Activated CD8-positive, alpha-beta memory T cell treated with anti-CD3 and anti-CD28 coated beads for 24 hours (primary cell): ENCODE measurements around the gene PRRC2C.
"Not testable (repeated sequence)": the region's sequence is repeated elsewhere in the genome, so short reads cannot be mapped to it uniquely, and the experiment has no call there.

ENCODE experiments used
- DNase-seq: peaks from one replicate; pipeline ENCODE4 v3.0.0-alpha.2; 2020

Gene PRRC2C

DNA sequence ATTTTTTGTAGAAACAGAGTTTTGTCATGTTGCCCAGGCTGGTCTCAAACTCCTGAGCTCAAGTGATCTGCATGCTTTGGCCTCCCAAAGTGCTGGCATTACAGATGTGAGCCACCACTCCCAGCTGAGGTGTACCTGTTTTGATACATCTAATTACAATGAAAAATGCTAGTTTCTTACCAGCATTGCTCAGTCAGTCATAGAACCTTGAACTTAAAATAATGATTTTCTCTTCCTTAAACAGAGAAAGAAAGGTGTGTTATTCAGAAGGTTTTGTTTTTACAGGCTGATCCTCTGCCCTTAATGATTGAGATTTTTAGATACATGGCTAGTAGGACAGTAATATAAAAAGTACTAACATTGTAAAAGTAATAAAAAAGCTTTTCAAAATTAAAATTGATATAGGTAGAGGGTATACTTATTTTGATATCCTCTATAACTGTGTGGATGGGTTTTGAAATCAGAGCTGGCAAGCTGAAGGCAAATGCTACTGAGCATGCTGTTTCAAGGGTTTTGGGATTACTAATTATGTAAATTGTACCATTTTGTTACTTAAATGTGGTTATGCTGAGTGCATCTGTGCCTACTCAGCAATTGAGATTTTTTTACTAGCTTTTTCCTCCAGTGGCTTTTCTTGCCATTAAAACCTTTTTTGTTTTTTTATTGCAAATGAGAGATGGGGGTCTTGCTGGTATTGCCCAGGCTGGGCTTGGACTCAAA is 16.1 kb downstream of the PRRC2C start:
- no peak for DNase-seq

DNA sequence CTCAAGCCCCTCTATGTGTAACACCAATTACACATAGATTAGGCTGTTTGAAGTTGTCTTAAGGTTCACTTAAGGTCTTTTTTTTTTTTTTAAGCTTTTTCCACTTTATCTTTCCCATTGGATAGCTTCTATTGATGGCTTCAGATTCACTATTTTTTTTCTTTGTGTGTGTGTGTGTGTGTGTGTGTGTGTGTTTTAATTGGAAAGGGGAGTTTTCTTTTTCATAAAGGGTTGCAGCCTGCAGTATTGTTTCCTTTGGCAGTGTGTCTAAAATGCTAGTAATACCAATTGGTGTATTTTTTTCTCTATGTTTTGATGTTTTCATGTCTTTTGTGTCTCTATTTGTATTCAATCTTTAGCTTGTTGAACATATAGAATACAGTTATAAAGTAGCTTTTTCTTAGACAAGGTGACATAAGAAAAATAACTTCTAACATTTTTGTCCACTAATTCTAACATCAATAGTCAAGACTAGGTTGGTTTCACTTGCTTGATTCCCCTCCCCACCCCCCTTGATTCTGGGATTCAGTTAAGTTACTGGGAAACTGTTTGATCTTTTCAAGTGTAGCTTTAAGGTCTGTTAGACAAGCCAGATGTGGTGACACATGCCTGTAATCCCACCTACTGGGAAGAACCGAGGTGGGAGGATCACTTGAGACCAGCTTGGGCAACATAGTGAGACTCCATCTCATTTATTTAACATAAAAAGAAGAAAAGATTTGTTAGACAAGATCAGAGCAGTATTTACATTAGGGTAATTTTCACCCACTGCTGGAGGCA is 21.4 kb downstream of the PRRC2C start:
- DNase-seq, result no peak

DNA sequence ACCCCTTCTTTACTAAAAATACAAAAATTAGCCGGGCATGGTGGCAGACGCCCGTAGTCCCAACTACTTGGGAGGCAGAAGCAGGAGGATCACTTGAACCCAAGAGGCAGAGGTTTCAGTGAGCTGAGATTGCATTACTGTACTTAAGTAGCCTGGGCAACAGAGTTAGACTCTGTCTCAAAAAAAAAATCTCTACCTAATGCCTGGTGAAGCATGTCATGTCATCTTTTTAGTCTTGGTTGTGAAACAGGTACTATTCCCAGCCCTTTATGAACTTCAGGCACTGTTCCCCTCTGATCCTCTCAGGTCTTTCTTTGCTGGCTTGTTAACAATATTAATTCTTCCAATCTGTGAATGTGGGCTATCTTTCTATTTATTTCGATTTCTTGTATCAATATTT is 22.1 kb downstream of the PRRC2C start:
- no peak for DNase-seq

DNA sequence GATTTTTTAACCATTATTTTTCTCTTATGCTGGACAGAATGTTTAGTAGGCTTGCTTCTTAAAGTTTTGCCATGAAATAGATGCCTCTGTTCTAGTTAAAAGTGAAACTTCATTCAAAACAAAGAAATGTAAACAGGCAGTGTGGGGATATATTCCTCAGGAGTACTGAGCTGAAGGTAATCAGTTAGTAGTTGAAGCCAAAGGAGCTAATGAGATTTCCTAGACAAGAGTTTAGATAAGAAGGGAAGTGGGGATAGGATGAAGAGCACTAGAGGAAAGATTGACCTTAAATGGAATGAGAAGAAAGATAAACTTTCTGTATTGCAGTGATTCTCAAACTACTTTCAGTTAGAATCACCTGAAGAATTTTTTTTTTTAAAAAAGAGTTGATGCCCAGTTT is 23.9 kb downstream of the PRRC2C start:
- DNase-seq, result no peak

DNA sequence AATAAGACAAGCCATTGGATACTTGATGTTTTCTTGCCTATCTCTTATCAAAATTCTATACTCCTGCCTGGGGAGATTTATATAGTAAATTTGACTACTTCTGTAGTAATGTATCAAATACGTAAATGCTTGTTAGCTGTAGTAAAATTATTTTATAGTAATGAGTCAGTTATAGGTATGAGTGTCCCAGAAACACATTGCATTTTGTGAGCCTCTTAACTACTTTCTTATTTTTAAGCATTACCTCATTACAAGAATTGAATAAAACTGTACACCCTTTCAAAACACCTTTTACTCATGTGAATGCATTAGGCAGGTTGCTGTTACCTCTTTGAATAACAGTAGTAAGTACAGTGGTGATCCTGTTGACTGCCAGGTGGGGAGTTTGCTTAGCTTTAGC is 28.4 kb downstream of the PRRC2C start:
- DNase-seq, result no peak

DNA sequence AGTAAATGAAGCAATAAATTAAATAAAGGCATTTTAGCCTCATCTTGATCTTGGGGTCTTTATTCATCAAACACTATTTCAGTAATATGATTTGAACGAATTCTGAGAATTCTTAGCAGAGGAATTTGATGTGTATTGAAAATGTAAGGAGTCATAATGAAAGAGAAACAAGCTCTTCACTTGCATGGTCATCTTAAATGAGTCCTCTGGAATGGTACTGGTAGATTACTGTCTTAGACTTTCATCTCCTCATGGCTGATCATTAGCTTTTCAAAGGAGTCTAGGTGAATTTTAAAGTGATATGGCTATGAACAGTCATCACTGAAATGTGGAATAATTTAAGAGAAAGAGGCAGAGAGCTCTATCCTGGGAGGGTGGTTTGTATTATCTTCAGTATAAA is 30.0 kb downstream of the PRRC2C start:
- no peak for DNase-seq

DNA sequence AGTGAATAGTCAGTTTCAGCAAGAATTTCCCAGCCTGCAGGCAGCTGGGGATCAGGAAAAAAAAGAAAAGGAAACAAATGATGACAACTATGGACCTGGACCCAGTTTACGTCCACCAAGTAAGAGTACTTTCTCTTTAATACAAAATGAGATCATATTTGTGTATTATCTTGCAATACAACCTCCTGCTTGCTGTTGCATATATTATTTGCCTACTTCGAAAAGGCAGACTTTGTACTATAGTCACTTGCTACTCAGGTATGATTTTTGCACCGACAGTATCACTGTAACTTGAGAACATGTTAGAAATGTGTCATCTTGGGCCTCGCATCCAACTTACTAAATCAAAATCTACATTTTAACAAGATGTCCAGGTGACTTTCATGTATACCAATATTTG is 30.4 kb downstream of the PRRC2C start:
- DNase-seq, result no peak

DNA sequence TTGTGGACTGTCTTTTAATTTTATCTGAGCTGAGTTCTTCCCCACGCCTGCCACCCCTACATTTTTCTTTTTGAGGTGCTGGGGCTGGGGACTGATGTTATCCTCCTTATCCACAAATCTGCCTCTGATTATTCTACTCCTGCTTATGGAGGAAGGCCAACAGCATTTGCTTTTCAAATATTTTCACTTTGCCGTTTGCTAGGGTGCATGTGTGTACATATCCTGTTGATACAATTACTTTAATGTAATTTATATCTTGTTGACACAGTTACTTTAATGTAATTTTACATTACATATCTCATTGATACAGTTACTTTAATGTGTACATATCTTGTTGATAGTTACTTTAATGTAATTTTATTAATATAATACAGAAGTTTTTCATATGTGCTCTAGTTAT is 36.2 kb downstream of the PRRC2C start:
- DNase-seq, result no peak

DNA sequence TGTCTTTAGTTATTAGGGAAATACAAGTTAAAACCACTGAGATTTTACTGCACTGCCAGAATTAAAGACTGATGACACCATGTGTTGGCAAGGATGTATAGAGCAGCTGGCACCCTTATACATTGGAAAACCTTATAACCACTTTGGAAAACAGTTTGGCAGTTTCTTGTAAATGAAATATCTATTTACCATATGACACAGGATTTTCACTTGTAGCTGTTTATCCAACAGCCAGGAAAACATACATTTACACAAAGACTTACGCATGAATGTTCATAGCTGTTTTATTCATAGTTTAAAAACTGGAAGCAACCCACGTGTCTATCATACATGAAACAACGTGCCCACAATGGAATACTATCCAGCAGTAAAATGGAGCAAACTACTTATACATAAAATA is 45.3 kb downstream of the PRRC2C start:
- no peak for DNase-seq

DNA sequence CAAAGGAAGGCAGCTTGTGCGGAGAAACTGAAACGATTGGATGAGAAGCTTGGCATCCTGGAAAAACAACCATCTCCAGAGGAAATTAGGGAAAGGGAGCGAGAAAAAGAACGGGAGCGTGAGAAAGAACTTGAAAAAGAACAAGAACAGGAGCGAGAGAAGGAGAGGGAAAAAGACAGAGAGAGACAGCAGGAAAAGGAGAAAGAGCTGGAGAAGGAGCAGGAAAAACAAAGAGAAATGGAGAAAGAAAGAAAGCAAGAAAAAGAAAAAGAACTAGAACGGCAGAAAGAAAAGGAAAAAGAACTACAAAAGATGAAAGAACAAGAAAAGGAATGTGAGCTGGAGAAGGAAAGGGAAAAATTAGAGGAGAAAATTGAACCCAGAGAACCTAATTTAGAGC is 47.2 kb downstream of the PRRC2C start:
- DNase-seq, result no peak

DNA sequence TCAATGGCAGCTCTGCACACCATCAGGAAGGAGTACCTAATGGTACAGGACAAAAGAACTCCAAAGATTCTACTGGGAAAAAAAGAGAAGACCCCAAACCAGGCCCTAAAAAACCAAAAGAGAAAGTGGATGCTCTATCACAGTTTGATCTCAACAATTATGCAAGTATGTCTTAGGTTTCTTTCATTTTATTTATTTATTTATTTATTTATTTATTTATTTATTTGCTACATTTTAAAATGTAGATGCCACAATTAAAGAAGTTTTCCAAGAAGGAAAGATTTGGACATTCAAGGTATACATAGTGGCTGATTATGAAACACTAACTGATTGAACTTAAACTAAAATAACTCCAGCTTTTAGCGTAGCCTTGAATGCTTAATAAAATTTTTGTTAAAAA is 60.2 kb downstream of the PRRC2C start:
- no peak for DNase-seq

DNA sequence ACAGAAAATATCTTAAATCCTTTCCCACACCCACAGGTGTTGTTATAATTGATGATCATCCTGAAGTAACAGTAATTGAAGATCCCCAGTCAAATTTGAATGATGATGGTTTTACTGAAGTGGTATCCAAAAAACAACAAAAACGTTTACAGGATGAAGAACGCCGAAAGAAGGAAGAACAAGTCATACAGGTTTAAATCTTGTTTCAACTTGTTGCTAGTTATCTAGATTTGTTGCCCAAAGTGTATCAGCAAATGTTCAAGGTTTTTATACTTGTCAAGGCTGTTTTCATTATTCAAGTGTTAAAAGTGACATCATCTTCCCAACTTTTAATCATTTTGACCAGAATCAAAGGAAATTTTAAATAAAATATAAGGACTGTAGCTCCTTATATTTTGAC is 64.7 kb downstream of the PRRC2C start:
- no peak for DNase-seq

DNA sequence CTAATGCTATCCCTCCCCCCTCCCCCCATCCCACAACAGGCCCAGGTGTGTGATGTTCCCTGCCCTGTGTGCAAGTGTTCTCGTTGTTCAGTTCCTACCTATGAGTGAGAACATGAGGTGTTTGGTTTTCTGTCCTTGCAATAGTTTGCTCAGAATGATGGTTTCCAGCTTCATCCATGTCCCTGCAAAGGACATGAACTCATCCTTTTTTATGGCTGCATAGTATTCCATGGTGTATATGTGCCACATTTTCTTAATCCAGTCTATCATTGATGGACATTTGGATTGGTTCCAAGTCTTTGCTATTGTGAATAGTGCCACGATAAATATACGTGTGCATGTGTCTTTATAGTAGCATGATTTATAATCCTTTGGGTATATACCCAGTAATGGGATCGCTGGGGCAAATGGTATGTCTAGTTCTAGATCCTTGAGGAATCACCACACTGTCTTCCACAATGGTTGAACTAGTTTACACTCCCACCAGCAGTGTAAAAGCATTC is 65.3 kb downstream of the PRRC2C start:
- not testable (repeated sequence) for DNase-seq

DNA sequence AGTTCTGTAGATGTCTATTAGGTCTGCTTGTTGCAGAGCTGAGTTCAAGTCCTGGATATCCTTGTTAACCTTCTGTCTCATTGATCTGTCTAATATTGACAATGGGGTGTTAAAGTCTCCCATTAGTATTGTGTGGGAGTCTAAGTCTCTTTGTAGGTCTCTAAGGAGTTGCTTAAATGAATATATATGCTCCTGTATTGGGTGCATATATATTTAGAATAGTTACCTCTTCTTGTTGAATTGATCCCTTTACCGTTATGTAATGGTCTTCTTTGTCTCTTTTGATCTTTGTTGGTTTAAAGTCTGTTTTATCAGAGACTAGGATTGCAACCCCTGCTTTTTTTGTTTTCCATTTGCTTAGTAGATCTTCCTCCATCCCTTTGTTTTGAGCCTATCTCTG is 68.6 kb downstream of the PRRC2C start:
- DNase-seq, result not testable (repeated sequence)

DNA sequence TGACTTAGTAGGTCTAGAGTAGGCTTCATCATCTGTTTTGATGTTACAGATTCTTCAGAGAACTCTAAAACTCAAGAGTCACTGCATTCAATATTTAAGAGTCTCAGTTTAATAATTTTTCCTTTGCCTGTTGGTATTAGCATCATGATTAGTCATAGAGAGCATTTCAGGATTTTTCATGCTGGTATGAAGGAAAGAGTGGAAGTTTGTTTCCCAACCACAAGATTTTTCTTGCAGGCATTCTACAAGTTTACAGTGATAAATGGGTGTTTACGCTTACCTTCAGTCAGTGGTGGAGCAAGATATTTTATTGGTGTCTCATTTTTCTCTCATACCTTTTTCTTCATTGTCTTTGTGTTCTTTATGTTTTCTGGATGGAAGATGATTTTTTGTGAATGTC is 78.3 kb downstream of the PRRC2C start:
- no peak for DNase-seq

DNA sequence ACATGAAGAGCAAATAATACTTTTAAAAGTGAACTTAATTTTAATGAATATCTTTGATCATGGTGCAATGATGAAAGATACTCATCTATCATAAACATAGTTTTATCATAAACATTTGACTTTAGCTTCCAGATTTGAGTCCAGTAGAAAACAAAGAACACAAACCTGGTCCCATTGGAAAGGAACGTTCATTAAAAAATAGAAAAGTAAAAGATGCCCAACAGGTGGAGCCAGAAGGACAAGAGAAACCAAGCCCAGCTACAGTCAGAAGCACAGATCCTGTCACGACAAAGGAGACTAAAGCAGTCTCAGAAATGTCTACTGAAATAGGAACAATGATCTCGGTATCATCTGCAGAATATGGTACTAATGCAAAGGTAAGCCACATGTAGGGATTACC is 81.1 kb downstream of the PRRC2C start:
- no peak for DNase-seq

DNA sequence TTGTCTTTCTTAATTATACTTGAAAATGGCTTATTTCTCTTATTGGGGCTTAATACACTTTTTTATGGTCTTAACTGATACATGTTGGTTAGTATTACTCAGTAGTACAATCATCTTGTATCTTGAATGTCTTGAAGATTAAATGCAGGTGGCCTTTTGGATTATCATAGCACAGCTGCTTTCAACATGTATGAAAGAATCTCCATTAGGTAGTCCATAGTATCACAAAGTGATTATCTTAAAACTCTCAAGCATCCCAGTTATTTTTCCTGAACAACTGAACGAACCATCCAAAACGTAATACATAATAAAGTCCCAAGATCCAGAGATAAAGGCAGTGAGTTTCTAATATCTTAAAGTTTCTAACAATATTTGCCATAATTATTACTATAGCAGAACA is 85.0 kb downstream of the PRRC2C start:
- no peak for DNase-seq

DNA sequence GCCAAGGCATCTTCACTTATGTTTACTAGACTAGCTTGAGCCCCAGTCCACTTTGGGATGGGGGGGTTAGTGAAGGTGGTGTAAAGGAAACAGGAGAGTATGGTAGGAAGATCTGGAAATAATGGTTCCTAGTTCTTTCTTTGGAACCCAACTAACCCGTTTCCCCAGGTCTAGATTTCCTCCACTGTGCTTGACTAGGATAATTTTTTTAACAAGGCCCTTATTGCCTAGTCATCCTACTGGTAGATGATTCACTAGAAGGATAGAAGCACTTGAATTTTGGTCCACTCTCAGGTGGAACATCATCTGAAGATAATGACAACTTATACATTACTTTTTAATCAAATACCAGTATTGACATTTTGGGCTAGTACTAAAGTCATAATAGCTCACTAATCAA is 90.8 kb downstream of the PRRC2C start:
- no peak for DNase-seq

DNA sequence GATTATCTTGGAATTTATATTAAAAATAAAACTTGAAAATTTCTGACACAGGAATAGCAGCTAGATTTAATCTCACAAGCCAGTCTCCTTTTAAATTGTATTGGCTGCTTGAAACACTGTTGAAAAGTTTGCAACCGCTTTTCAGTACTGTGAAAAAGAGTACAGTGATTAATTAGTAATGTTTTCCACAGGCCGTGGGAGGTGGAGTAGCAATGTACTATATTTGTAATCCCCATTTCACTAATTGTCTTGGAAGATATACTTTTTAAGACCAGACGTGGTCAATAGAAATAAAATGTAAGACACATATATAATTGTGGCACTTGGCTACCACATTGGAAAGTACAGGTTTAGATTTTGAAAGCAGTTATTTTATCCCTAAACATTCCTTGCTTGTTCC is 95.9 kb downstream of the PRRC2C start:
- no peak for DNase-seq

DNA sequence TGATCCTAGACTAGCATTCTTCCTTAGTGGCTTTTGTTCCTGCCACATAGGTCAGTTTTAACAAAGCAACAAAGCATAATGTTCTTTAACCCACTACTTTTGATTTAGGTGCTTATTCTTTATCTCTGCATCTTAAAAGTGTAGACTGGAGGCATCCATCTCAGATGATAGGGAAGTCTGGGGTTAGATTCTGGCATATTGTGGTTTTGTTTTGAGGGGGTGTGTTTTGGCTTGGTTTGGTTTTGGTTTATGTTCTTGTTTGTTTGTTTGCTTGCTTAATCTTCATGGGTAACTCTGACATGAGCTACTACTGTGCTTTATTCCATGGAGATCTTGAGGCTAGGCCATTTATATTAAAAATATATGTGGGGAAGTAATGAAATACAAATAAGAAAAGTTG is 96.4 kb downstream of the PRRC2C start:
- DNase-seq, result no peak

DNA sequence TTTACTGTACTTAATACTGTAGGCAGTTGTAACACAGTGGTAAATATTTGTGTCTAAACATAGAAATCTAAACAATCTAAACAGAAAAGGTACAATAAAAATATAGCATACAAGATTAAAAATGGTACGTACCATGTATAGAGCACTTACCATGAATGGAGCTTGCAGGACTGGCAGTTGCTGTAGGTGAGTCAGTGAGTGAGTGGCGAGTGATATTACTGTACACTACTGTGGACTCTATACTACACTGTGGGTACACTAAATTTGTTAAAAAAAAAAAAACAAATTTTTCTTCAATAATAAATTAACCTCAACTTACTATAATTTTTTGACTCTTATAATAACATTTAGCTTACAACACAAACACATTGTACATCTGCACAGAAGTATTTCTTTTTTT is 97.3 kb downstream of the PRRC2C start:
- DNase-seq, result no peak

DNA sequence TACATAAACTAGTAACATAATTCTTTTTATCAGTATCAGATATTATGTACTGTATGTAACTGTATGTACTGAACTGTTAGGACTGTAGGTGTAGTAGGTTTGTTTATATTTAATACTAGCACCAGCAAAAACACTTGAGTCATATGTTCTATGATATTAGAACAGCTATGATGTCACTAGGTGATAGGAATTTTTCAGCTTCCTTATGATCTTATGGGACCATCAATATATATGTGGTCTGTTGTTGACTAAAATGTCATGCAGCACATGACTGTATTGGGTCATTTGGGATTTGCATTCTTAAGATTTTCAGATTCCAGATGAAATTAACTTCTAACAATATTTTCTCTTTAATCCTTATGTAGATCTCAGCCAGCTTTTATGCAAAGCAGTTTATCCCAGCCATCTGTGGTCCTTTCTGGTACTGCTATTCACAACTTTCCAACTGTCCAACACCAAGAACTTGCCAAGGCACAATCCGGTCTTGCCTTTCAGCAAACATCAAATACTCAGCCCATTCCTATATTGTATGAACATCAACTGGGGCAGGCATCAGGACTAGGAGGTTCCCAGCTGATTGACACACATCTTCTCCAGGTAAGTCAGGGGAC is 98.4 kb downstream of the PRRC2C start:
- DNase-seq, result no peak

DNA sequence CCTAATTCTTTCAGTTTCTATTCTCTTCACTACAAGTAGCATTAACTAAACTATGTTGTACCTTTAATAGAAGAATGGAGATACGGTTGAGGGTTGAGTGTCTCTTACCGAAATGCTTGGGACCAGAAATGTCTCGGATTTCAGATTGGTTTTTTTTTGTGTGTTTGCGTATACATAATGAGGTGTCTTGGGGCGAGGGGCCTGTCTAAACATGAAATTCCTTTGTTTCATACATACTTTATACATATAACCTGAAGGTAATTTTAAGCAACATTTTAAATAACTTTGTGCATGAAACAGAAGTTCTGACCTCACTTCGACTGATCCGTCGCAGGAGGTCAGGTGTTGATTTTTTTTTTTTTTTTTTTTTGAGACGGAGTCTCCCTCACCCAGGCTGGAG is 100.4 kb downstream of the PRRC2C start:
- DNase-seq, result no peak

DNA sequence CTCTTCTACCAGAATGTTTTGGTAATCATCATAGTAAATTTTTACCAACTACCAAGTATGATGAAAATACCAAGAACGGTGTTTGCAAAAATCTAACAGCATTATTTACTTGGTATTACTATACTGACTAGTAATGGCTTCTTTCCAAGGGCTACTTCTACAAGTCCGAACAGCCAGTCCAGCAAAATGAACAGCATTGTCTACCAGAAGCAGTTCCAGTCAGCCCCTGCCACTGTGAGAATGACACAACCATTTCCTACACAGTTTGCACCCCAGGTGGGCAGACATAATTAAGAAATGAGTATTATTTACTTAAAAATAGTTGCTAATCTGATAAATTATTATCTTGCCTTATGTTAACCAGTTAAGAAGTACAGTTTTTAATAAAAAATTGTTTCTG is 102.9 kb downstream of the PRRC2C start:
- DNase-seq, result no peak
